ENCODE results near the gene C20orf204. TPM values are rescaled to one million over a fixed set of nuclear protein-coding genes. Genes with fewer than 3 reads are reported as not detected.
A peak's percentile ranks its signal among the peaks of the same experiment; 100 is the strongest.

Gene C20orf204
- total and polyA plus RNA-seq, 10 of the 15 experiments (the other 5 are each of a cell fraction or from before 2014, with no cell fraction given): 0.24 to 56.0 (median 12.4) TPM

DNA sequence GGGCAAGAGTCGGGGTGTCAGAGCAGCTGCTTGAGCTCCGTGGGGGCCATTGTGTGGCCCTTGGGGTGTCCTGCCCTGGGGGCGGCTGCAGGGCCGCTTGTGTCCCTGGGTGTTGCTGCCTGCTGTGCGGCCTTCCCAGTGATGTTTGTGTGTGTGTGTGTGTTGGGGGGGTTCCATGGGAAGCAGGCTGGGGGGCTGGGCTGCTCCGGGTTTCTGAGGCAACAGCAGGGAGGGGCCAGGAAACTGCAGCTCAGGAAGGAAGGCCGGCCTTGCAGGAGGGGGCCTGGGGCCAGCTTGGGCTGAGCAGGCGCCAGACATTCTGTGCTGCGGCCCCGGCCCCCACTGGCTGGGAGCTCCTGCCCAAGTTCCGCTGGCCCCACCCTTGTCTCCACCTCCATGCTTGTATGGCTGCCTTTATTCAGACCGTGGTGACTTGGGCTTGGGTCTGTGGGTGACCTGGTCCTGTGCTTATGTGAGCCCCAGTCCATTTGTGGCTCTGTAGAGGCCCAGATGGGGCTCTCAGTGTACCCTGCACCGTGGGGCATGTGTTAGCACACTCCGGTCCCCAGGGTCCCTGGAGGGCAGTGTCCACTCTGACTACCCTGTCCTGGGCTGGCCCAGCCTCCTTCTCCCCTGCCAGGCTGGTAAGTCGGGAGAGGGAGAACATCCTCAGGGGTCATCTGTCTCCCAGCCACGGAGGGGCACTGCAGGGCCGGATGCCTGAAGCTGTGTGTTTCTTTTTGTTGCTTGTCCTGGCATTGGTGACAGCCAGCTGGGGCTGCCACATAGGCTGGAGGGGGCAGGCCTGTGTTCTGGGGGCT lies 18.1 kb downstream of the C20orf204 start (continued):
- TF ChIP-seq NFYB (IDR thresholded peaks at IDR 0.05; ENCODE audit: insufficient read depth, low read depth, low read length) (no peak), NKRF (conservative IDR thresholded peaks at IDR 0.05) (no peak), RCOR1 (conservative IDR thresholded peaks at IDR 0.05; ENCODE audit: low read depth, low read length) (no peak), FOS (IDR thresholded peaks at IDR 0.05; ENCODE audit: borderline replicate concordance, extremely low read depth, insufficient read length) (no peak), TCF12 (IDR thresholded peaks at IDR 0.05; ENCODE audit: low read depth, low read length) (0 out of 2 replicates have a peak, but pooled peaks have one; percentile 29), CBX5 (IDR thresholded peaks at IDR 0.05; ENCODE audit: low read depth) (no peak), ZSCAN29 (IDR thresholded peaks at IDR 0.05) (no peak), NFXL1 (IDR thresholded peaks at IDR 0.05; ENCODE audit: borderline replicate concordance) (no peak), PAX8 (IDR thresholded peaks at IDR 0.05) (no peak), MTA3 (IDR thresholded peaks at IDR 0.05; ENCODE audit: borderline replicate concordance, low read length) (no peak), SIN3A (IDR thresholded peaks at IDR 0.05; ENCODE audit: low read depth, low read length) (no peak), PRDM15 (CRISPR knock-in tag; IDR thresholded peaks at IDR 0.05) (no peak), ETV6 (conservative IDR thresholded peaks at IDR 0.05 in 1 of 2, IDR thresholded peaks at IDR 0.05 in 1 of 2; ENCODE audit: borderline replicate concordance in 1 of 2, low read depth in 1 of 2) (no peak), BCL11A (IDR thresholded peaks at IDR 0.05; ENCODE audit: low read depth, low read length) (no peak), EZH2 (IDR thresholded peaks at IDR 0.05; ENCODE audit: borderline replicate concordance, control insufficient read depth, low read depth, low read length) (no peak)
- TF ChIP-seq, protein P1, sequence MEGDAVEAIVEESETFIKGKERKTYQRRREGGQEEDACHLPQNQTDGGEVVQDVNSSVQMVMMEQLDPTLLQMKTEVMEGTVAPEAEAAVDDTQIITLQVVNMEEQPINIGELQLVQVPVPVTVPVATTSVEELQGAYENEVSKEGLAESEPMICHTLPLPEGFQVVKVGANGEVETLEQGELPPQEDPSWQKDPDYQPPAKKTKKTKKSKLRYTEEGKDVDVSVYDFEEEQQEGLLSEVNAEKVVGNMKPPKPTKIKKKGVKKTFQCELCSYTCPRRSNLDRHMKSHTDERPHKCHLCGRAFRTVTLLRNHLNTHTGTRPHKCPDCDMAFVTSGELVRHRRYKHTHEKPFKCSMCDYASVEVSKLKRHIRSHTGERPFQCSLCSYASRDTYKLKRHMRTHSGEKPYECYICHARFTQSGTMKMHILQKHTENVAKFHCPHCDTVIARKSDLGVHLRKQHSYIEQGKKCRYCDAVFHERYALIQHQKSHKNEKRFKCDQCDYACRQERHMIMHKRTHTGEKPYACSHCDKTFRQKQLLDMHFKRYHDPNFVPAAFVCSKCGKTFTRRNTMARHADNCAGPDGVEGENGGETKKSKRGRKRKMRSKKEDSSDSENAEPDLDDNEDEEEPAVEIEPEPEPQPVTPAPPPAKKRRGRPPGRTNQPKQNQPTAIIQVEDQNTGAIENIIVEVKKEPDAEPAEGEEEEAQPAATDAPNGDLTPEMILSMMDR (IDR thresholded peaks at IDR 0.05 in 2 of 3, conservative IDR thresholded peaks at IDR 0.05 in 1 of 3; ENCODE audit: control insufficient read depth in 2 of 3, extremely low read depth in 1 of 3, insufficient read depth in 1 of 3, low read depth in 3 of 3, low read length in 3 of 3): peak; percentile 44 to 54 (median 47); a peak in 4 of 6 replicates
- TF ChIP-seq, protein P2, sequence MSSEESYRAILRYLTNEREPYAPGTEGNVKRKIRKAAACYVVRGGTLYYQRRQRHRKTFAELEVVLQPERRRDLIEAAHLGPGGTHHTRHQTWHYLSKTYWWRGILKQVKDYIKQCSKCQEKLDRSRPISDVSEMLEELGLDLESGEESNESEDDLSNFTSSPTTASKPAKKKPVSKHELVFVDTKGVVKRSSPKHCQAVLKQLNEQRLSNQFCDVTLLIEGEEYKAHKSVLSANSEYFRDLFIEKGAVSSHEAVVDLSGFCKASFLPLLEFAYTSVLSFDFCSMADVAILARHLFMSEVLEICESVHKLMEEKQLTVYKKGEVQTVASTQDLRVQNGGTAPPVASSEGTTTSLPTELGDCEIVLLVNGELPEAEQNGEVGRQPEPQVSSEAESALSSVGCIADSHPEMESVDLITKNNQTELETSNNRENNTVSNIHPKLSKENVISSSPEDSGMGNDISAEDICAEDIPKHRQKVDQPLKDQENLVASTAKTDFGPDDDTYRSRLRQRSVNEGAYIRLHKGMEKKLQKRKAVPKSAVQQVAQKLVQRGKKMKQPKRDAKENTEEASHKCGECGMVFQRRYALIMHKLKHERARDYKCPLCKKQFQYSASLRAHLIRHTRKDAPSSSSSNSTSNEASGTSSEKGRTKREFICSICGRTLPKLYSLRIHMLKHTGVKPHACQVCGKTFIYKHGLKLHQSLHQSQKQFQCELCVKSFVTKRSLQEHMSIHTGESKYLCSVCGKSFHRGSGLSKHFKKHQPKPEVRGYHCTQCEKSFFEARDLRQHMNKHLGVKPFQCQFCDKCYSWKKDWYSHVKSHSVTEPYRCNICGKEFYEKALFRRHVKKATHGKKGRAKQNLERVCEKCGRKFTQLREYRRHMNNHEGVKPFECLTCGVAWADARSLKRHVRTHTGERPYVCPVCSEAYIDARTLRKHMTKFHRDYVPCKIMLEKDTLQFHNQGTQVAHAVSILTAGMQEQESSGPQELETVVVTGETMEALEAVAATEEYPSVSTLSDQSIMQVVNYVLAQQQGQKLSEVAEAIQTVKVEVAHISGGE (CRISPR knock-in tag; IDR thresholded peaks at IDR 0.05): no peak

All from GM12878 (cell line).